Measurements from ENCODE around the gene TIAM1. TPM values are rescaled to one million over a fixed set of nuclear protein-coding genes. Genes with fewer than 3 reads are reported as not detected.

Gene TIAM1
- total RNA-seq, 1 donor: 16.3 TPM

- Histone ChIP-seq H3K9me3 (ENCODE audit: low read depth, low read length) (no peaks in the 10 kb centered on the region), H3K27me3 (ENCODE audit: insufficient read depth, low read length) (no peaks in the 10 kb centered on the region), H3K27ac (ENCODE audit: low read depth, low read length) (no peak overlapping the region), H2AFZ (ENCODE audit: low read length) (no peak overlapping the region), H3K4me1 (ENCODE audit: insufficient read depth, low read length) (peaks cover 20% of the 10 kb centered on the region), H3K36me3 (ENCODE audit: insufficient read depth, low read length) (no peaks in the 10 kb centered on the region), H3K79me2 (ENCODE audit: insufficient read depth, low read length) (no peaks in the 10 kb centered on the region), H3K4me3 (ENCODE audit: insufficient read depth, low read length) (no peak overlapping the region), H4K20me1 (ENCODE audit: insufficient read depth, low read length) (no peaks in the 10 kb centered on the region), H3K4me2 (ENCODE audit: insufficient read depth, low read length) (peak overlapping the region; percentile 36)
- no peak for DNase-seq (ENCODE audit: insufficient read length, low spot score, missing footprints)
- TF ChIP-seq CTCF (IDR thresholded peaks at IDR 0.05; ENCODE audit: extremely low read depth, low read depth, low read length): no peak
Observed at GRCh38 chr21:31161157-31161556, 182.9 kb downstream of the TIAM1 start.

GRCh38 chr21:31159808-31160207, 184.3 kb downstream of the TIAM1 start:
- H3K4me2 ChIP-seq (ENCODE audit: insufficient read depth, low read length): no peak overlapping the region
- no peak overlapping the region for H3K27ac ChIP-seq (ENCODE audit: low read depth, low read length)

GRCh38 chr21:31158789-31159581, 185.1 kb downstream of the TIAM1 start:
- Histone ChIP-seq H3K9me3 (ENCODE audit: low read depth, low read length) (no peaks in the 10 kb centered on the region), H3K36me3 (ENCODE audit: insufficient read depth, low read length) (no peaks in the 10 kb centered on the region), H3K79me2 (ENCODE audit: insufficient read depth, low read length) (no peaks in the 10 kb centered on the region), H3K4me1 (ENCODE audit: insufficient read depth, low read length) (peaks cover 17% of the 10 kb centered on the region), H3K27me3 (ENCODE audit: insufficient read depth, low read length) (no peaks in the 10 kb centered on the region), H3K4me3 (ENCODE audit: insufficient read depth, low read length) (no peak overlapping the region), H4K20me1 (ENCODE audit: insufficient read depth, low read length) (no peaks in the 10 kb centered on the region), H2AFZ (ENCODE audit: low read length) (no peak overlapping the region), H3K27ac (ENCODE audit: low read depth, low read length) (no peak overlapping the region), H3K4me2 (ENCODE audit: insufficient read depth, low read length) (no peak overlapping the region)
- no peak for TF ChIP-seq CTCF (IDR thresholded peaks at IDR 0.05; ENCODE audit: extremely low read depth, low read depth, low read length)
- no peak for DNase-seq (ENCODE audit: insufficient read length, low spot score, missing footprints)

More at GRCh38 chr21:31159808-31160207, 184.3 kb downstream of the TIAM1 start:
- no peak for DNase-seq (ENCODE audit: insufficient read length, low spot score, missing footprints)
- Histone ChIP-seq H3K36me3 (ENCODE audit: insufficient read depth, low read length) (no peaks in the 10 kb centered on the region), H2AFZ (ENCODE audit: low read length) (no peak overlapping the region), H3K27me3 (ENCODE audit: insufficient read depth, low read length) (no peaks in the 10 kb centered on the region), H3K79me2 (ENCODE audit: insufficient read depth, low read length) (no peaks in the 10 kb centered on the region), H3K4me1 (ENCODE audit: insufficient read depth, low read length) (peaks cover 20% of the 10 kb centered on the region), H3K9me3 (ENCODE audit: low read depth, low read length) (no peaks in the 10 kb centered on the region), H3K4me3 (ENCODE audit: insufficient read depth, low read length) (no peak overlapping the region), H4K20me1 (ENCODE audit: insufficient read depth, low read length) (no peaks in the 10 kb centered on the region)
- TF ChIP-seq CTCF (IDR thresholded peaks at IDR 0.05; ENCODE audit: extremely low read depth, low read depth, low read length): no peak

- no peak for DNase-seq (ENCODE audit: insufficient read length, low spot score, missing footprints)
- H3K4me3 ChIP-seq (ENCODE audit: insufficient read depth, low read length): no peak overlapping the region
- no peak overlapping the region for H2AFZ ChIP-seq (ENCODE audit: low read length)
- no peaks in the 10 kb centered on the region for H3K36me3 ChIP-seq (ENCODE audit: insufficient read depth, low read length)
- H3K27me3 ChIP-seq (ENCODE audit: insufficient read depth, low read length): no peaks in the 10 kb centered on the region
- H3K9me3 ChIP-seq (ENCODE audit: low read depth, low read length): no peaks in the 10 kb centered on the region
- no peaks in the 10 kb centered on the region for H4K20me1 ChIP-seq (ENCODE audit: insufficient read depth, low read length)
- no peak for TF ChIP-seq CTCF (IDR thresholded peaks at IDR 0.05; ENCODE audit: extremely low read depth, low read depth, low read length)
- no peak overlapping the region for H3K4me2 ChIP-seq (ENCODE audit: insufficient read depth, low read length)
- no peak overlapping the region for H3K27ac ChIP-seq (ENCODE audit: low read depth, low read length)
- H3K79me2 ChIP-seq (ENCODE audit: insufficient read depth, low read length): no peaks in the 10 kb centered on the region
- H3K4me1 ChIP-seq (ENCODE audit: insufficient read depth, low read length): peaks cover 13% of the 10 kb centered on the region
Observed at GRCh38 chr21:31157756-31158155, 186.3 kb downstream of the TIAM1 start.
